ENCODE data around the gene NRG3. TPM values are rescaled to one million over a fixed set of nuclear protein-coding genes. Genes with fewer than 3 reads are reported as not detected.

The NRG3 gene
- total and polyA plus RNA-seq, 3 donors from 2014 or later = 2.7 to 3.9 (median 2.7) TPM

DNA sequence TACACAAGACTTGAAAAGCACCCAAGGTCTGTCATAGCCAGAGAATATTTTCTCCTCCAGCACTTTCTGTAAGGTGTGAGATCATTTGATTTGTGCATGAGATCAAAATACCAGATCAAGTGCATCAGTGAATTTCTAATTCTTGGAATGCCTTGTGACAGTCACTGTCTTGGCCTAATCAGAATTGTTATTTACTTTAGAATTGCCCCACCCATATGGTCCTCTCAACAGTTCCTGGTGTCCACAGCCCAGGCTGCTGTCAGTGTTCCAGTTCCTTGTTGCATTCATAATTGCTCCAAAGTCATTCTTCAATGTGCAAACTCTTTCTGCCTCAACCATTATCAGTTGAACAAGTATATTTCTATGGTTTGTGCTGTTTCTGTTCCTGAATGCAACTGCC, 770.2 kb downstream of the NRG3 start:
- H3K9me3 ChIP-seq = no peaks in the 10 kb centered on the region
- H3K36me3 ChIP-seq (ENCODE audit: low read depth, missing control alignments) = no peaks in the 10 kb centered on the region
- H3K4me1 ChIP-seq = no peaks in the 10 kb centered on the region
- TF ChIP-seq, protein P1, sequence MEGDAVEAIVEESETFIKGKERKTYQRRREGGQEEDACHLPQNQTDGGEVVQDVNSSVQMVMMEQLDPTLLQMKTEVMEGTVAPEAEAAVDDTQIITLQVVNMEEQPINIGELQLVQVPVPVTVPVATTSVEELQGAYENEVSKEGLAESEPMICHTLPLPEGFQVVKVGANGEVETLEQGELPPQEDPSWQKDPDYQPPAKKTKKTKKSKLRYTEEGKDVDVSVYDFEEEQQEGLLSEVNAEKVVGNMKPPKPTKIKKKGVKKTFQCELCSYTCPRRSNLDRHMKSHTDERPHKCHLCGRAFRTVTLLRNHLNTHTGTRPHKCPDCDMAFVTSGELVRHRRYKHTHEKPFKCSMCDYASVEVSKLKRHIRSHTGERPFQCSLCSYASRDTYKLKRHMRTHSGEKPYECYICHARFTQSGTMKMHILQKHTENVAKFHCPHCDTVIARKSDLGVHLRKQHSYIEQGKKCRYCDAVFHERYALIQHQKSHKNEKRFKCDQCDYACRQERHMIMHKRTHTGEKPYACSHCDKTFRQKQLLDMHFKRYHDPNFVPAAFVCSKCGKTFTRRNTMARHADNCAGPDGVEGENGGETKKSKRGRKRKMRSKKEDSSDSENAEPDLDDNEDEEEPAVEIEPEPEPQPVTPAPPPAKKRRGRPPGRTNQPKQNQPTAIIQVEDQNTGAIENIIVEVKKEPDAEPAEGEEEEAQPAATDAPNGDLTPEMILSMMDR (IDR thresholded peaks at IDR 0.05) = no peak
- no peak for TF ChIP-seq POLR2A (IDR thresholded peaks at IDR 0.05)
- no peak overlapping the region for H3K27ac ChIP-seq
- intact Hi-C loops (cut with DNase I; ENCODE audit: low total_unique reads) = no loop called here
- no peaks in the 10 kb centered on the region for H3K27me3 ChIP-seq
- no peak for DNase-seq
- H3K4me3 ChIP-seq = no peak overlapping the region

DNA sequence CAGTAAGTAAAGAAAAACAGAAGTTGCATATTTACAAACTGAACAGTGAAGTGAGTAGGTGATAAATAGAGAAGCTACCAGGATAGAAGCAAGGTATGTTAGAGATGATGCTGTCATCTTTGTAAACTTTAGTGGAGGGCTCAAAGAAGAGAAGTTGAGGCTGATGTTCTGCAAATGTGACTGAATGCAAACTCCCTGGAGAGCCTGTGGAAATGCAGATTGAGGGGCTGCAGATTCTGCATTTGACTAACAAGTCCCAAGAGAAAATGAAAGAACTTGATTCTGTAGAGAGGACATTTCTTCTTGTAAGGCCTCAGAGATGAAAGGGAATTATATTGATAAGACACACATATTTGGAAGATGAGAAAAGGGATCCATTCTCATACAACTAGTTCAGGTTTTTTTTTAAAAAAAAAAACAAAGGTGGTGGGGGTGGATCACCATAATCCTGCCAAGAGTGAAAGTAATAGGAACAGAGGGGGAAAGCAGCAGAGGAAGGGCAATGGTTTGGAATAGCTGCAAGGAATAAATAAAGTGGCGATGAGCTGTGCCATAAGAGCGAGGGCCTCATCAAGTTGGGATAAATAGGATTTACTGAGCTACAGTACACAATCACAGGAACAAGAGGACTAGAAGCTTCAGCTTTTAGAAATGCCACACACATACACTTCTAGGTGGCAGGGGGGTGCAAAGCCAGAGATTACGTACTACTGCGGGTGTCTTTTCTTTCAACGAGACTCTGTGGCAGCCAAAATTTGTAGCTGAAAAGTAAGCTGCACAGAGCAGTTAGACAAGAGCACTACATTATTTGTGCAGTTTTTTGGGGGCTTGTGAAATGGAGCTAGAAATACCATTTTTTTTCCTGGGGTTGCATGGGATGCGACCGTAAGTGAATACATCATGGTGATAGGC, 778.5 kb downstream of the NRG3 start:
- no peak overlapping the region for H3K4me3 ChIP-seq
- DNase-seq = no peak
- intact Hi-C loops (cut with DNase I; ENCODE audit: low total_unique reads) = no loop called here
- no peaks in the 10 kb centered on the region for H3K4me1 ChIP-seq
- 73 to 79% methylated on average over 7 of the region's 7 CpGs for WGBS, 2 donors
- H3K27ac ChIP-seq = no peak overlapping the region
- no peaks in the 10 kb centered on the region for H3K27me3 ChIP-seq
- TF ChIP-seq POLR2A (IDR thresholded peaks at IDR 0.05) = no peak
- TF ChIP-seq, protein P1 (IDR thresholded peaks at IDR 0.05) = no peak
- no peaks in the 10 kb centered on the region for H3K9me3 ChIP-seq
- H3K36me3 ChIP-seq (ENCODE audit: low read depth, missing control alignments) = no peaks in the 10 kb centered on the region

DNA sequence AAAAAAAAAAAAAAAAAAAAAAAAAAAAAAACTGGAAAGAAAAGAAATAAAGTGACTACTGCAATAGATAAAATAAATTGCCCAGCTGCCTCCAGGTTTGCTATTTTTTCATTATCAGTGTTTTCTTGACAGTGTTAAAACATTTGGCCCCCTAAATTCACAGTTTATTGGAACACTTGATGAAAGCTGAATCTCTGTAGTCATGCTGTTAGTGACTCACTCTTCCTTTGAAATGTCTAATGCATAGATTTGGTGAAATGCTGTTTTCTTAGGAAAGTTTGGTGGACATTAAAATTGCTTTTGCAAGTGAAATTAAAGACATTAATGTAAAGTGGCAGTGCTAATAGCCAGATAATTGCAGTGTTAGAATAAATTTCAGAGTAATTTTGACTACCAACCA, 785.2 kb downstream of the NRG3 start:
- intact Hi-C loops (cut with DNase I; ENCODE audit: low total_unique reads) = no loop called here
- Histone ChIP-seq H3K4me3 (no peak overlapping the region), H3K9me3 (no peaks in the 10 kb centered on the region), H3K27me3 (no peaks in the 10 kb centered on the region), H3K36me3 (ENCODE audit: low read depth, missing control alignments) (no peaks in the 10 kb centered on the region), H3K4me1 (no peaks in the 10 kb centered on the region), H3K27ac (no peak overlapping the region)
- no peak for DNase-seq
- TF ChIP-seq, protein P1 (IDR thresholded peaks at IDR 0.05) = no peak

DNA sequence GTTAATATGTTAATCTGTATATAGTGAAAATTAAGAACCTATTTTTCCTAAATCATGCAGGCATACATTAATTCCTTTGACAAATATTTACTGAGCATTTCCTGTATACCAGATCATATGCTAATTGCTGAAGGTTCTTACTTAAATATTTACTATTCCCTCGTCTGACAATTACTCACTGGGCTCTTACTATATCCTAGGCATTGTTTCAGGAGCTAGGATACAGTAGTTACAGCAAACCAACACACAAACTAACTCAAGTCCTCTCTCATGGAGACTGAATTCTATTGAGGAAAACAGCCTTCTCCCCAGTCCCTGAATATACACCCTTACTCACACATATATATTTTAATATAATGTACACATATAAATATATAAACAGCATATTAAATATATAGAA, 786.0 kb downstream of the NRG3 start:
- no peak for DNase-seq
- no peaks in the 10 kb centered on the region for H3K9me3 ChIP-seq
- TF ChIP-seq POLR2A (IDR thresholded peaks at IDR 0.05) = no peak
- TF ChIP-seq, protein P1 (IDR thresholded peaks at IDR 0.05) = no peak
- no peaks in the 10 kb centered on the region for H3K4me1 ChIP-seq
- intact Hi-C loops (cut with DNase I; ENCODE audit: low total_unique reads) = no loop called here
- H3K4me3 ChIP-seq = no peak overlapping the region
- no peaks in the 10 kb centered on the region for H3K36me3 ChIP-seq (ENCODE audit: low read depth, missing control alignments)
- H3K27ac ChIP-seq = no peak overlapping the region
- H3K27me3 ChIP-seq = no peaks in the 10 kb centered on the region
- WGBS, 2 donors = 56 to 69% methylated on average over 1 of the region's 1 CpG

DNA sequence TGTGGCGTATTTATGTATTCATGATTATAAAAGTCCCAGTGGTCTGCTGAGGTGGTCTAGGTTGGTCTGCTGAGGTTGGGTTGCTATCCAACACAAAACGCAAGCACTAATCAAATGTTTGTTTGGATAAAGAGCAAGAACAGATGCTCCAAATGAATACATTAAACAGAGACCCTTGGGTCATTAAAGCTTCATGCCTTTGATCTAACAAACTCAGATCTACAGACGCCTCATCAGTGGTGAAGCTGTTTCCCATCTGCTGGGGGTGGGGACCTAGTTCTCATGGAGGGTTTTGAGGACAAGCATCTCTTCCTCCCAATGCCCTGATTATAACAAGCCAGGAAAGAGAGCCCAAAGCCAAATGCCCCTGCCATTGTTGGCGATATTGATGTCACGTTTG, 786.7 kb downstream of the NRG3 start:
- H3K4me3 ChIP-seq = no peak overlapping the region
- TF ChIP-seq, protein P1 (IDR thresholded peaks at IDR 0.05) = no peak
- TF ChIP-seq POLR2A (IDR thresholded peaks at IDR 0.05) = no peak
- H3K9me3 ChIP-seq = no peaks in the 10 kb centered on the region
- no peaks in the 10 kb centered on the region for H3K27me3 ChIP-seq
- no peak for DNase-seq
- 84 to 91% methylated on average over 5 of the region's 5 CpGs for WGBS, 2 donors
- no peaks in the 10 kb centered on the region for H3K4me1 ChIP-seq
- no peaks in the 10 kb centered on the region for H3K36me3 ChIP-seq (ENCODE audit: low read depth, missing control alignments)
- intact Hi-C loops (cut with DNase I; ENCODE audit: low total_unique reads) = no loop called here
- no peak overlapping the region for H3K27ac ChIP-seq

Measured in testis (tissue), 3 donors.